ENCODE data around the gene SNCG. TPM values are rescaled to one million over a fixed set of nuclear protein-coding genes. Genes with fewer than 3 reads are reported as not detected.
"Not testable (repeated sequence)": the region's sequence is repeated elsewhere in the genome, so short reads cannot be mapped to it uniquely, and the experiment has no call there.

The SNCG gene
- polyA plus RNA-seq, 12 donors = 3.1 to 50.4 (median 4.4) TPM; not detected in 1

DNA sequence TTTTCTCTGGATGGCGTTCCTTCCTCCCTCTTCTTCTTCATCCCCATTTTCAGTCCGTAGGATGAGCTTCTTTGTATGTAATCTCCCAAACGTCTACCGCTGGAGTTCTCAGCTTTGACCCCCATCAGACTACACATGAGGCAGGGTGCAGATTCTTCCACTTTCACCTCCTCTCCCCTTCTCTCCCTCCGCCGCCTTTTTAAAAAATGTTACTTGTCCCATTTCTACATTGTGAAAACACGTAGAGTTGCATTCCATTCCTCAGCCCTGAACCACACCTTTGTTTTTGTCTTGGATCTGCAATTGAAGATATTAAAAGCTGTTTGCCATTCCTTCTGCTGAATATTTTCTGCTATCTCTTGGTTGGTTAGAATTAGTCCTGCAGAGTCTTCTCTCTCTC, 16.1 kb downstream of the SNCG start:
- DNase-seq = no peak

DNA sequence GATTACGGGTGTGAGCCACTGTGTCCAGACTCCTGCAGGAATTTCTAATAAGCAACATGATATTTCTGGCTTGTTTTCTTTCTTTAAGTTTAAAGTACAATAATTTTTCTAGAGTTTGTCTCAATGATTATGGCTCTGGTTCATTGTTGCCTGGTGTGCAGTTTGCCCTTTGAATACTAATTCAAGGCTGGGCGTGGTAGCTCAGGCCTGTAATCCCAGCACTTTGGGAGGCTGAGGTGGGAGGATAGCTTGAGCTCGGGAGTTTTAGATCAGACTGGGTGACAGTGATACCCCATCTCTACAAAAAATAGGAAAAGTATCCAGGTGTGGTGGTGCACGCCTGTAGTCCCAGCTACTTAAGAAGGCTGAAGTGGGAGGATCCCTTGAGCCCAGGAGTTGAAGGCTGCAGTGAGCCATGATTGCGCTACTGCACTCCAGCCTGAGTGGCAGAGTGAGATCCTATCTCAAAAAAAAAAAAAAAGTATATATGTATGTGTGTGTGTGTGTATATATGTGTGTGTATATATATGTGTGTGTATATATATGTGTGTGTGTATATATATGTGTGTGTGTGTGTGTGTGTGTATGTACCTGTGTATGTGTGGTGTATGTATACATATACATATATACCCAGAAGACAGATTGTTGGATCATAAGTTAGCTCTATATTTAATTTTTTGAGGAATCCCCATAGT, 18.1 kb downstream of the SNCG start:
- no peak for DNase-seq

DNA sequence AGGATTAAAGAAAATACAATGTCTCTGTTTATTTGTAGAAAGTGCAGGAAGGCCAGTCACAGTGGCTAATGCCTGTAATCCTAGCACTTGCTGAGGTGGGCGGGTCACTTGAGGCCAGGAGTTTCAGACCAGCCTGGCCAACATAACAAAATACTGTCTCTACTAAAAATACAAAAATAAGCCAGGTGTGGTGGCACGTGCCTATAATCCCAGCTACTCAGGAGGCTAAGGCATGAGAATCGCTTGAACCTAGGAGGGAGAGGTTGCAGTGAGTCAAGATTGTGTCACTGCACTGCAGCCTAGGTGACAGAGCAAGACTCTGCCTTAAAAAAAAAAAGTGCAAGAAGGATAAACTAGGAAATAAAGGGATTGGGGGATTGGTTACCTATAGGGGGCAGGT, 20.1 kb downstream of the SNCG start:
- not testable (repeated sequence) for DNase-seq

GRCh38 chr10:86979296-86979818, 21.0 kb downstream of the SNCG start:
- no peak for DNase-seq

- no peak for DNase-seq
Measured at GRCh38 chr10:86979977-86980448, 21.6 kb downstream of the SNCG start.

GRCh38 chr10:86981020-86981419, 22.6 kb downstream of the SNCG start:
- not testable (repeated sequence) for DNase-seq

DNA sequence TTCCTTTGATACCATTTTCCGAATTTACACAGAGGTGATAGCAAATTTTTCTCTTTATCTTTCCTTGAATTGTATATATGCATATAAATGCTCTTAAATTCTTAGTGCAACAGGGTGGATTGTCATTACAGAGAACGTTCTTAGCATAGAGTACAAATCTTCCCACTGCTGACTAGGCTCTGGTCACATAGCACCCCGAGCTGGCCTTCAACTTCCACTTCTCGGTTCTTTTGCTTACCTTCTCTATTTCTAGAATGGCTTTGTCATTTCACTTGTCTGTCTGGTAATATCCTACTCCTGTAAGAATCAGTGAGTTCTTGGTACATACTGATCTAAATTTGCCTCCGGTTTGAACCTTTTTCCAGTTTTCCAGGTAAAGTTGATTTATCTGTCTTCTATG, 23.3 kb downstream of the SNCG start:
- DNase-seq = no peak

- DNase-seq = not testable (repeated sequence)
Measured at GRCh38 chr10:86984498-86984897, 26.1 kb downstream of the SNCG start.

DNA sequence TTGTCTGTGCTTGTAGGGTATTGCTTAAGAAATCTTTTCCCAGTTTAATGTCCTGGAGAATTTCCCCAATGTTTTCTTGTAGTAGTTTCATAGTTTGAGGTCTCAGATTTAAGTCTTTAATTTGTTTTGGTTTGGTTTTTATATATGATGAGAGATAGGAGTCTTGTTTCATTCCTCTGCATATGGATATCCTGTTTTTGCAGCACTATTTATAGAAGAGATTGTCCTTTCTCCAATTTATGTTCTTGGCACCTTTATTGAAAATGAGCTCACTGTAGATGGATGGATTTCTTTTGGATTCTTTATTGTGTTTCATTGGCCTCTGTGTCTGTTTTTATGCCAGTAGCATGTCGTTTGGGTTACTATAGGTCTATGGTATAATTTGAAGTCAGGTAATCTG, 30.1 kb downstream of the SNCG start:
- no peak for DNase-seq

GRCh38 chr10:86991362-86991761, 33.0 kb downstream of the SNCG start:
- not testable (repeated sequence) for DNase-seq

- DNase-seq = no peak
Measured at GRCh38 chr10:86992456-86992855, 34.1 kb downstream of the SNCG start.

DNA sequence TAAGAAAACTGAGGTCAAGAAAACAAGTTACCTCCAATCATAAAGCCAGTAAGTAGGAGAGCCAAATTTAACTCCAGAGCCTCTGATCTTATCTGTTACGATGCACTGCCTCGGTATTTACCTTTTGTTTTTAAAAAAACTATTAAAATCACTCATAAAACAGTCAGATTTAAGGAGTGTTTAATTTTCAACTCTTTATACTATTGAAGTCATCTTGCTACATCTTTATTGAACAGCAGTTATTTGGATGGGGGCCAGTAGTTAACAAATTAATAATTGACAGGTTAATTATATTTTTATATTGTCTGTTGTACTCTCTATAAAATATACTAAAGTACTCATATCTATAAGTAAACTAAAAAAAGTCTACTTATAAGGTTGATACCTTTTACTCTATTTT, 34.5 kb downstream of the SNCG start:
- no peak for DNase-seq

DNA sequence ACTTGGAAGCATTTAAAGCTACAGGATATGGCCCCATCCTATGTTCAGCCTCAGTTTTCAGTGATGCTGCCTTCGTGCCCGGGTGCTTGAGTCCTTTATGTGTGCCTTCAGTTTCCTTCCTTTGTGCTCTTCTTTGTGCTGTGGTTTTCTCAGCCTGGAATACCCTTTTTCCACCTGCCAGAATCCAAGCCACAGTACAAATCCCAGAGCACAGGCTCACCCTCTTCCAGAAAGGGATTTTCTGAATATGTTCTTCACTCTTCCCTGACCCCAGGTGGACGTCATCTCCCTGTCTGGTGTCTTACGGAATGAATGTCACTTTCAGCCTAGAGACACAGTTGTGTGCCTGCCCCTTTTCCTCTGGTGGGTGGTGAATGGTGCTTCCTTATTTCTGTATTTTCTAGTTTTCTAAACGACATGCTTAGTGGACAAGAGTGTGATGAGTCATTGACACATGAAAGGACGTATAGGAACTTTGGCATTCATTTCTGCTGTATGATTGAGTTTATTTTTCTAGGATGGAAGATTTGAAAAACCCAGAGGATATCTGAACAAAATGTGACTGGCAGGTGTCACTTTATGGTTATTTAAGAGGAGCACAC, 41.5 kb downstream of the SNCG start:
- DNase-seq = not testable (repeated sequence)

DNA sequence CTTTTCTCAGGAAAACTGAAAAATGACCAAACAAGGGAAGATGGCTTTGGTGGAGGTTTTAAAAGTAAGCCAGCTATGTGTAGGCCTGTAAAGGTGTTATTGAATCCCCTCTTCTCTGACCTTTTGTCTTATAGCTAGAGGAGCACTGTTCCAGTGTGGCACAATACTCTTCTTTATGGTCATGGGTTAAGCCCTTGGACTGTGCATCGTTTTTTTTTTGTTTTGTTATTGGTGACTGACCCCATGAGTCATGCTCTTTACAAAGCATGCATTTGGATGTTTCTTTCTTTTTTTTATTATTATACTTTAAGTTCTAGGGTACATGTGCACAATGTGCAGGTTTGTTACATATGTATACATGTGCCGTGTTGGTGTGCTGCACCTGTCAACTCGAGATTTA, 42.1 kb downstream of the SNCG start:
- DNase-seq = no peak

GRCh38 chr10:87007124-87007523, 48.7 kb downstream of the SNCG start:
- not testable (repeated sequence) for DNase-seq

DNA sequence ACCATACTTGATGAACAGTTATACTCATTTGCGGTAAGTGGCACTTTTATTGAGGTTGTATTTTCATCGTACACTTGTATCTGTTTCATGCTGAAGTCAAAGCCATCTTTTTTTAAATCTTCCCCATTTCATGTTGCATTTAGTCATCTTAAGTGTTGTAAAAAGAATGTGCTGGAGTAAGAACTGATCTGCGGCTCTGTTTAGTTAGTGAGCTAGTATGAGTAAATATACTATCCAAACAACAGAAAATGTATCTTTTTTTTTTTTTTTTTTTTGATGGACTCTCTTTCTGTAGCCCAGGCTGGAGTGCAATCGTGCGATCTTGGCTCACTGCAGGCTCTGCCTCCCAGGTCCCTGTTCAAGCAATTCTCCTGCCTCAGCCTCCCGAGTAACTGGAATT, 49.3 kb downstream of the SNCG start:
- DNase-seq = not testable (repeated sequence)

DNA sequence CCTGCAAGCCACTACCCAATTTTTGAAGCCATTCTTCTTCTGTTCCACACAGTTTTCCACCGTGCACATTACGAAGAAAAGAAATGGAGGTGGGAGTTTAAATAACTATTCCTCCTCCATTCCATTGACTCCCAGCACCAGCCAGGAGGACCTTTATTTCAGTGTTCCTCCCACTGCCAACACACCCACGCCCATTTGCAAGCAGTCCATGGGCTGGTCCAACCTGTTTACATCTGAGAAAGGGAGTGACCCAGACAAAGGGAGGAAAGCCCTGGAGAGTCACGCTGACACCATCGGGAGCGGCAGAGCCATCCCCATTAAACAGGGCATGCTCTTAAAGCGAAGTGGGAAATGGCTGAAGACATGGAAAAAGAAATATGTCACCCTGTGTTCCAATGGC, 49.9 kb downstream of the SNCG start:
- DNase-seq = not testable (repeated sequence)

- peak; percentile 57 for DNase-seq
Measured at GRCh38 chr10:87009134-87009696, 50.8 kb downstream of the SNCG start.

Other genes with a start within 250 kb of the SNCG start
- gene BMPR1A, start 202.0 kb upstream of the SNCG start, polyA plus RNA-seq (ENCODE audit: insufficient read length in 12 of 12) = 10 to 100 TPM in 11 of 12 donors, not detected in 1; 16.3 to 65.1 (median 55.2) TPM
- gene MMRN2, start 984 bp upstream of the SNCG start, polyA plus RNA-seq (ENCODE audit: insufficient read length in 12 of 12) = 10 to 100 TPM in 11 of 12 donors, not detected in 1; 17.1 to 23.0 (median 19.4) TPM
- gene ADIRF, start 9.9 kb downstream of the SNCG start, polyA plus RNA-seq (ENCODE audit: insufficient read length in 12 of 12) = 10 to 100 TPM in 1 of 12 donors, 1 to 10 TPM in 8, under 1 TPM in 1, not detected in 2; 0.56 to 10.1 (median 4.0) TPM
- not detected for gene FAM25A, start 61.7 kb downstream of the SNCG start, polyA plus RNA-seq (ENCODE audit: insufficient read length in 12 of 12)
- 100 to 1,000 TPM in 1 of 12 donors, 10 to 100 TPM in 11; 40.9 to 141 (median 62.0) TPM for gene GLUD1, start 136.2 kb downstream of the SNCG start, polyA plus RNA-seq (ENCODE audit: insufficient read length in 12 of 12)
- gene SHLD2, start 136.6 kb downstream of the SNCG start, polyA plus RNA-seq (ENCODE audit: insufficient read length in 12 of 12) = 10 to 100 TPM in 11 of 12 donors, not detected in 1; 16.9 to 29.8 (median 23.4) TPM

All from muscle of arm (tissue), 12 donors.